A172 (cell line): Measurements from ENCODE around the gene OR12D2. TPM values are rescaled to one million over a fixed set of nuclear protein-coding genes. Genes with fewer than 3 reads are reported as not detected.

Source experiments
- total RNA-seq: library from RNA; depleted of rRNA; stranded (reverse); fragments of >200 nt; shearing (Covaris generic); gene quantifications from 2 replicates; pipeline ENCODE4 v1.2.3, GENCODE V29; 2014; rRNA removed

The OR12D2 gene
- total RNA-seq, 1 experiment from 2014 or later: not detected

Other genes starting within 250 kb of the OR12D2 start
- gene OR2J2, start 224.7 kb upstream of the OR12D2 start, total RNA-seq: not detected in 2 replicates
- not detected in 2 replicates for gene OR14J1, start 93.9 kb upstream of the OR12D2 start, total RNA-seq
- gene OR5V1, start 26.8 kb upstream of the OR12D2 start, total RNA-seq: not detected in 2 replicates
- not detected in 2 replicates for gene OR12D3, start 20.3 kb upstream of the OR12D2 start, total RNA-seq
- gene OR12D1, start 19.3 kb downstream of the OR12D2 start, total RNA-seq: not detected in 2 replicates
- gene OR10C1, start 43.7 kb downstream of the OR12D2 start, total RNA-seq: not detected in 2 replicates
- not detected in 2 replicates for gene OR11A1, start 61.4 kb downstream of the OR12D2 start, total RNA-seq
- not detected in 2 replicates for gene OR2H1, start 61.5 kb downstream of the OR12D2 start, total RNA-seq
- gene MAS1L, start 92.3 kb downstream of the OR12D2 start, total RNA-seq: not detected in 2 replicates
- gene UBD, start 164.1 kb downstream of the OR12D2 start, total RNA-seq: not detected in 2 replicates
- gene OR2H2, start 189.5 kb downstream of the OR12D2 start, total RNA-seq: not detected in 2 replicates
- 1.3 and 4.4 TPM in 2 replicates for gene GABBR1, start 237.6 kb downstream of the OR12D2 start, total RNA-seq